ENCODE data around the gene HMGXB4.

DNA sequence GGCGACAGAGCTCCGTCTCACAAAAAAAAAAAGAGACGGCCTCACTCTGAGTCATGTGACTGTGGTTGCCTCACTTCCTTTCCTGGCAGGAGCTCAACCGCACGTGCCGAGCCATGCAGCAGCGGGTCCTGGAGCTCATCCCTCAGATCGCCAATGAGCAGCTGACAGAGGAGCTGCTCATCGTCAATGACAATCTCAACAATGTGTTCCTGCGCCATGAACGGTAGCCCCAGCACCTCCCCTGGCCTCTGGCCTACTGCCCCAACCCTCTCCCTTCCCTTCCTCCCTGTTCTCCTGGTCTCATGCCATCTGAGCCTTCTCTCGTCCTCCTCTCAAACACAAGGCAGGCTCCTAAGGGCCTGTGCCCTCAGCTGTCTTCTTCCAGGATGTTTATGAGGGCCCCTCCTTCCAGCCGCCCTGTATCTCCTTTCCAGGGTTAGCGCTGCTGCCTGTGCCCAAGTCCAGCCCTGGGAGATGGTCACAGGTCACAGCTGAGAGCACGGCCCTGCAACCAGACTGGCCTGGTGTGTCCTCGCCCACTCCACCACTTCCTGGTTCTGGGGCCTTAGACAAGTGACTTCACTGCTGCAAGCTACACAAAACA, 73.1 kb downstream of the HMGXB4 start:
- TF ChIP-seq, protein P1, sequence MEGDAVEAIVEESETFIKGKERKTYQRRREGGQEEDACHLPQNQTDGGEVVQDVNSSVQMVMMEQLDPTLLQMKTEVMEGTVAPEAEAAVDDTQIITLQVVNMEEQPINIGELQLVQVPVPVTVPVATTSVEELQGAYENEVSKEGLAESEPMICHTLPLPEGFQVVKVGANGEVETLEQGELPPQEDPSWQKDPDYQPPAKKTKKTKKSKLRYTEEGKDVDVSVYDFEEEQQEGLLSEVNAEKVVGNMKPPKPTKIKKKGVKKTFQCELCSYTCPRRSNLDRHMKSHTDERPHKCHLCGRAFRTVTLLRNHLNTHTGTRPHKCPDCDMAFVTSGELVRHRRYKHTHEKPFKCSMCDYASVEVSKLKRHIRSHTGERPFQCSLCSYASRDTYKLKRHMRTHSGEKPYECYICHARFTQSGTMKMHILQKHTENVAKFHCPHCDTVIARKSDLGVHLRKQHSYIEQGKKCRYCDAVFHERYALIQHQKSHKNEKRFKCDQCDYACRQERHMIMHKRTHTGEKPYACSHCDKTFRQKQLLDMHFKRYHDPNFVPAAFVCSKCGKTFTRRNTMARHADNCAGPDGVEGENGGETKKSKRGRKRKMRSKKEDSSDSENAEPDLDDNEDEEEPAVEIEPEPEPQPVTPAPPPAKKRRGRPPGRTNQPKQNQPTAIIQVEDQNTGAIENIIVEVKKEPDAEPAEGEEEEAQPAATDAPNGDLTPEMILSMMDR (conservative IDR thresholded peaks at IDR 0.05; ENCODE audit: low read depth in 2 of 2), result no peak
- TF ChIP-seq, protein P2, sequence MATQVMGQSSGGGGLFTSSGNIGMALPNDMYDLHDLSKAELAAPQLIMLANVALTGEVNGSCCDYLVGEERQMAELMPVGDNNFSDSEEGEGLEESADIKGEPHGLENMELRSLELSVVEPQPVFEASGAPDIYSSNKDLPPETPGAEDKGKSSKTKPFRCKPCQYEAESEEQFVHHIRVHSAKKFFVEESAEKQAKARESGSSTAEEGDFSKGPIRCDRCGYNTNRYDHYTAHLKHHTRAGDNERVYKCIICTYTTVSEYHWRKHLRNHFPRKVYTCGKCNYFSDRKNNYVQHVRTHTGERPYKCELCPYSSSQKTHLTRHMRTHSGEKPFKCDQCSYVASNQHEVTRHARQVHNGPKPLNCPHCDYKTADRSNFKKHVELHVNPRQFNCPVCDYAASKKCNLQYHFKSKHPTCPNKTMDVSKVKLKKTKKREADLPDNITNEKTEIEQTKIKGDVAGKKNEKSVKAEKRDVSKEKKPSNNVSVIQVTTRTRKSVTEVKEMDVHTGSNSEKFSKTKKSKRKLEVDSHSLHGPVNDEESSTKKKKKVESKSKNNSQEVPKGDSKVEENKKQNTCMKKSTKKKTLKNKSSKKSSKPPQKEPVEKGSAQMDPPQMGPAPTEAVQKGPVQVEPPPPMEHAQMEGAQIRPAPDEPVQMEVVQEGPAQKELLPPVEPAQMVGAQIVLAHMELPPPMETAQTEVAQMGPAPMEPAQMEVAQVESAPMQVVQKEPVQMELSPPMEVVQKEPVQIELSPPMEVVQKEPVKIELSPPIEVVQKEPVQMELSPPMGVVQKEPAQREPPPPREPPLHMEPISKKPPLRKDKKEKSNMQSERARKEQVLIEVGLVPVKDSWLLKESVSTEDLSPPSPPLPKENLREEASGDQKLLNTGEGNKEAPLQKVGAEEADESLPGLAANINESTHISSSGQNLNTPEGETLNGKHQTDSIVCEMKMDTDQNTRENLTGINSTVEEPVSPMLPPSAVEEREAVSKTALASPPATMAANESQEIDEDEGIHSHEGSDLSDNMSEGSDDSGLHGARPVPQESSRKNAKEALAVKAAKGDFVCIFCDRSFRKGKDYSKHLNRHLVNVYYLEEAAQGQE (IDR thresholded peaks at IDR 0.05; ENCODE audit: unreplicated experiment), result no peak
- TF ChIP-seq POLR2AphosphoS5 (IDR thresholded peaks at IDR 0.05; ENCODE audit: low read depth), result no peak
- no peak for TF ChIP-seq ZNF114 (CRISPR knock-in tag; IDR thresholded peaks at IDR 0.05)
- no peak for TF ChIP-seq EZH2 (IDR thresholded peaks at IDR 0.05; ENCODE audit: low read depth, unreplicated experiment)
- no peak for TF ChIP-seq EZH2phosphoT487 (IDR thresholded peaks at IDR 0.05; ENCODE audit: unreplicated experiment)
- no peak for TF ChIP-seq ZNF331 (CRISPR knock-in tag; IDR thresholded peaks at IDR 0.05; ENCODE audit: low read depth)
- TF ChIP-seq CREB1 (CRISPR knock-in tag; IDR thresholded peaks at IDR 0.05; ENCODE audit: low read depth), result no peak
- no peak for TF ChIP-seq JUNB (IDR thresholded peaks at IDR 0.05; ENCODE audit: unreplicated experiment)
- TF ChIP-seq, protein P3, sequence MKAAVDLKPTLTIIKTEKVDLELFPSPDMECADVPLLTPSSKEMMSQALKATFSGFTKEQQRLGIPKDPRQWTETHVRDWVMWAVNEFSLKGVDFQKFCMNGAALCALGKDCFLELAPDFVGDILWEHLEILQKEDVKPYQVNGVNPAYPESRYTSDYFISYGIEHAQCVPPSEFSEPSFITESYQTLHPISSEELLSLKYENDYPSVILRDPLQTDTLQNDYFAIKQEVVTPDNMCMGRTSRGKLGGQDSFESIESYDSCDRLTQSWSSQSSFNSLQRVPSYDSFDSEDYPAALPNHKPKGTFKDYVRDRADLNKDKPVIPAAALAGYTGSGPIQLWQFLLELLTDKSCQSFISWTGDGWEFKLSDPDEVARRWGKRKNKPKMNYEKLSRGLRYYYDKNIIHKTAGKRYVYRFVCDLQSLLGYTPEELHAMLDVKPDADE (IDR thresholded peaks at IDR 0.05), result no peak
- TF ChIP-seq STAT1 (IDR thresholded peaks at IDR 0.05; ENCODE audit: unreplicated experiment), result no peak
- no peak for TF ChIP-seq NANOG (IDR thresholded peaks at IDR 0.05; ENCODE audit: borderline replicate concordance)
